Caco-2 (cell line): ENCODE results near the gene ZNF260. TPM values are rescaled to one million over a fixed set of nuclear protein-coding genes. Genes with fewer than 3 reads are reported as not detected.
"Not testable (repeated sequence)": the region's sequence is repeated elsewhere in the genome, so short reads cannot be mapped to it uniquely, and the experiment has no call there.

Source experiments
- BruUV-seq: library from RNA; stranded (reverse); fragments of 400-500 nt; replicated peaks from 2 replicates; lab custom pipeline; 2021; lab: Mats Ljungman, UMichigan
- CTCF ChIA-PET: fragments of 300-600 bp; sonication (Branson Sonifier 250); formaldehyde crosslinking; loops from one replicate; lab custom pipeline; 2022; ENCODE audit warnings: antibody characterized with exemption; lab: Charles Lee
- POLR2A ChIA-PET: fragments of 300-600 bp; sonication (Branson Sonifier 250); formaldehyde crosslinking; loops from one replicate; lab custom pipeline; 2022; ENCODE audit warnings: antibody characterized with exemption; lab: Charles Lee
- DNase-seq, 2 experiments: peaks; one replicate each; pipeline versions ENCODE4 v3.0.0 to v3.0.0-alpha.2; 2020 to 2022
- H3K27me3 ChIP-seq: replicated peaks from 2 replicates; pipeline ENCODE4 v1.6.0; 2011; ENCODE audit warnings: low read length; ENCODE audit not compliant: control insufficient read depth, insufficient read depth
- H3K36me3 ChIP-seq: 2 replicates; pipeline ENCODE4 v1.5.1; 2011; ENCODE audit warnings: low read length; ENCODE audit not compliant: control insufficient read depth, insufficient read depth
- H3K4me1 ChIP-seq: fragments of 250-450 bp; sonication (Bioruptor Pico); 2 replicates; pipeline ENCODE4 v1.5.1; 2020; ENCODE audit warnings: mild to moderate bottlenecking
- H3K4me3 ChIP-seq: 2 replicates; pipeline ENCODE4 v1.5.1; 2011; ENCODE audit warnings: low read depth, mild to moderate bottlenecking, control low read depth, low read length
- H3K9me3 ChIP-seq: fragments of 250-450 bp; sonication (Bioruptor Pico); 2 replicates; pipeline ENCODE4 v1.5.1; 2020; ENCODE audit warnings: mild to moderate bottlenecking, moderate library complexity
- H3K27ac Mint-ChIP-seq: one replicate; pipeline ENCODE4 v1.8.0; 2022; ENCODE audit warnings: mixed read lengths; ENCODE audit not compliant: unreplicated experiment
- H3K27me3 Mint-ChIP-seq: one replicate; pipeline ENCODE4 v1.8.0; 2022; ENCODE audit warnings: mixed read lengths; ENCODE audit not compliant: insufficient read depth, unreplicated experiment
- H3K36me3 Mint-ChIP-seq: one replicate; pipeline ENCODE4 v1.8.0; 2022; ENCODE audit warnings: mild to moderate bottlenecking, mixed read lengths; ENCODE audit not compliant: insufficient read depth, unreplicated experiment
- H3K4me1 Mint-ChIP-seq: one replicate; pipeline ENCODE4 v1.8.0; 2022; ENCODE audit warnings: low read depth, mixed read lengths; ENCODE audit not compliant: unreplicated experiment
- H3K4me3 Mint-ChIP-seq: one replicate; pipeline ENCODE4 v1.8.0; 2022; ENCODE audit warnings: mild to moderate bottlenecking, moderate library complexity, mixed read lengths; ENCODE audit not compliant: unreplicated experiment
- H3K9me3 Mint-ChIP-seq: one replicate; pipeline ENCODE4 v1.8.0; 2022; ENCODE audit warnings: mixed read lengths; ENCODE audit not compliant: unreplicated experiment
- intact Hi-C: fragments of 100-400 bp; cut with micrococcal nuclease; formaldehyde crosslinking; loops from one replicate; pipeline ENCODE4 v1.10.0; 2022; ENCODE audit not compliant: unreplicated experiment
- total RNA-seq: library from RNA; stranded (reverse); gene quantifications from 2 replicates; pipeline ENCODE4 v1.2.3, GENCODE V29; 2022
- TF ChIP-seq, protein P1 (sequence below), 2 experiments: fragments of 200-600 bp in 1 of 2; IDR thresholded peaks; 1 replicate in 1 of 2; 2 replicates in 1 of 2; pipeline versions ENCODE4 v1.5.1 to v1.8.0; 2011 to 2022; ENCODE audit warnings: antibody characterized with exemption in 1 of 2, control low read depth in 1 of 2, inconsistent platforms in 1 of 2, low read depth in 1 of 2, low read length in 1 of 2, mild to moderate bottlenecking in 1 of 2, moderate library complexity in 1 of 2; ENCODE audit not compliant: insufficient read depth in 1 of 2, severe bottlenecking in 1 of 2, unreplicated experiment in 1 of 2

Gene ZNF260
- total RNA-seq, 1 experiment from 2014 or later = 13.2 TPM

- H3K4me1 Mint-ChIP-seq = no peaks in the 10 kb centered on the region
- TF ChIP-seq, protein P1, sequence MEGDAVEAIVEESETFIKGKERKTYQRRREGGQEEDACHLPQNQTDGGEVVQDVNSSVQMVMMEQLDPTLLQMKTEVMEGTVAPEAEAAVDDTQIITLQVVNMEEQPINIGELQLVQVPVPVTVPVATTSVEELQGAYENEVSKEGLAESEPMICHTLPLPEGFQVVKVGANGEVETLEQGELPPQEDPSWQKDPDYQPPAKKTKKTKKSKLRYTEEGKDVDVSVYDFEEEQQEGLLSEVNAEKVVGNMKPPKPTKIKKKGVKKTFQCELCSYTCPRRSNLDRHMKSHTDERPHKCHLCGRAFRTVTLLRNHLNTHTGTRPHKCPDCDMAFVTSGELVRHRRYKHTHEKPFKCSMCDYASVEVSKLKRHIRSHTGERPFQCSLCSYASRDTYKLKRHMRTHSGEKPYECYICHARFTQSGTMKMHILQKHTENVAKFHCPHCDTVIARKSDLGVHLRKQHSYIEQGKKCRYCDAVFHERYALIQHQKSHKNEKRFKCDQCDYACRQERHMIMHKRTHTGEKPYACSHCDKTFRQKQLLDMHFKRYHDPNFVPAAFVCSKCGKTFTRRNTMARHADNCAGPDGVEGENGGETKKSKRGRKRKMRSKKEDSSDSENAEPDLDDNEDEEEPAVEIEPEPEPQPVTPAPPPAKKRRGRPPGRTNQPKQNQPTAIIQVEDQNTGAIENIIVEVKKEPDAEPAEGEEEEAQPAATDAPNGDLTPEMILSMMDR (IDR thresholded peaks at IDR 0.05; ENCODE audit: insufficient read depth in 1 of 2, low read depth in 1 of 2, low read length in 1 of 2, severe bottlenecking in 1 of 2, unreplicated experiment in 1 of 2) = no peak
- Histone ChIP-seq H3K36me3 (no peaks in the 10 kb centered on the region), H3K4me3 (no peak overlapping the region), H3K9me3 (peaks cover 27% of the 10 kb centered on the region), H3K27me3 (no peaks in the 10 kb centered on the region), H3K4me1 (no peaks in the 10 kb centered on the region)
- H3K4me3 Mint-ChIP-seq = no peak overlapping the region
- no peaks in the 10 kb centered on the region for H3K27me3 Mint-ChIP-seq
- intact Hi-C loops = no loop called here
- no peak for DNase-seq
- ChIA-PET CTCF (no interaction called here), POLR2A (no interaction called here)
- H3K9me3 Mint-ChIP-seq = peaks cover 21% of the 10 kb centered on the region
- no peak overlapping the region for H3K27ac Mint-ChIP-seq
- no TSS peak for BruUV-seq
- no peaks in the 10 kb centered on the region for H3K36me3 Mint-ChIP-seq
These were observed 26.1 kb downstream of the ZNF260 start for GRCh38 chr19:36501973-36502372.

DNA sequence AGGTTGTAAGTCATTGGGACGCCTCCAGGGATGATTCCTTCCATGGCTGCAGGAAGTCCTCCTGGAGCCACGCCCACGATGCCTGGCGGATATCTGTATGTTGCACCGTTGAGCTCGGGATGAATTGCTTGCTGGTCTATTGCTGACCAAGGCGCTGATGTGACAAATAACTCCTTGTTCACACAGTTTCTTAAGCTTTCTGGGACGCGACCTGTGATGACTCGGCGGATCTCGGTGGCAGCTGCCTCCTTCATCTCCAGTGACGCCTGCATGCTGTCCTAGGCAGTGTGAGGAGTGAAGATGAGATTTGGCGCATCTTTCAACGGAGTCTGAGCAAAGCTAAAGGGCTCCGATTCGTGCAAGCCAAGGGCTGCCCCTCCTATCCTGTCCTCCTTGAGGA is 31.1 kb downstream of the ZNF260 start:
- H3K9me3 Mint-ChIP-seq = peaks cover 19% of the 10 kb centered on the region
- intact Hi-C loops = no loop called here

DNA sequence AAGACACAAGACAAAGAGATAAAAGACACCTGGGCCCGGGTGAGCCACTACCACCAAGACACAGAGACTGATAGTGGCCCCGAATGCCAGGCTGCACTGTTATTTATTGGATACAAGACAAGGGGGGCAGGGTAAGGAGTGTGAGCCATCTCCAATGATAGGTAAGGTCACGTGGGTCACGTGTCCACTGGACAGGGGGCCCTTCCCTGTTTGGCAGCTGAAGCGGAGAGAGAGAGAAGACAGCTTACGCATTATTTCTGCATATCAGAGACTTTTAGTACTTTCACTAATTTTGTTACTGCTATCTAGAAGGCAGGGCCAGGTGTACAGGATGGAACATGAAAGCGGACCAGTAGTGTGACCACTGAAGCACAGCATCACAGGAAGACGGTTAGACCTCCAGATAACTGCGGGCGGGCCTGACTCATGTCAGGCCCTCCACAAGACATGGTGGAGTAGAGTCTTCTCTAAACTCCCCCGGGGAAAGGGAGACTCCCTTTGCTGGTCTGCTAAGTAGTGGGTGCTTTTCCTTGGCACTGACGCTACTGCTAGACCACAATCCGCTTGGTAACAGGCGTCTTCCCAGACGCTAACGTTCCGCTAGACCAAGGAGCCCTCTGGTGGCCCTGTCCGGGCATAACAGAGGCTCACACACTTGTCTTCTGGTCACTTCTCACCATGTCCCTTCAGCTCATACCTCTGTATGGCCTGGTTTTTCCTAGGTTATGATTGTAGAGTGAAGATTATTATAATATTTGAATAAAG is 35.2 kb downstream of the ZNF260 start:
- H3K4me1 ChIP-seq, POLR2A ChIA-PET, H3K4me3 ChIP-seq, BruUV-seq, H3K4me3 Mint-ChIP-seq, H3K36me3 ChIP-seq, H3K27me3 ChIP-seq, H3K9me3 ChIP-seq, H3K27ac Mint-ChIP-seq, intact Hi-C loops, H3K27me3 Mint-ChIP-seq: not testable (repeated sequence)
- CTCF ChIA-PET = interaction anchor here (0.6 kb wide), 1 partner anchor 323 kb away, joined by 3 read pairs; no protein-coding TSS in a partner anchor
- peaks cover 16% of the 10 kb centered on the region for H3K36me3 Mint-ChIP-seq
- TF ChIP-seq, protein P1 (IDR thresholded peaks at IDR 0.05; ENCODE audit: insufficient read depth in 1 of 2, low read depth in 1 of 2, low read length in 1 of 2, severe bottlenecking in 1 of 2, unreplicated experiment in 1 of 2) = peak; percentile 35 to 51
- H3K4me1 Mint-ChIP-seq = peaks cover 14% of the 10 kb centered on the region
- DNase-seq = peak; percentile 45 to 57
- H3K9me3 Mint-ChIP-seq = peaks cover 12% of the 10 kb centered on the region

More for the DNA sequence above, 31.1 kb downstream of the ZNF260 start:
- Mint-ChIP-seq H3K27ac (no peak overlapping the region), H3K4me1 (no peaks in the 10 kb centered on the region), H3K36me3 (no peaks in the 10 kb centered on the region), H3K27me3 (no peaks in the 10 kb centered on the region), H3K4me3 (no peak overlapping the region)
- Histone ChIP-seq H3K9me3 (peaks cover 21% of the 10 kb centered on the region), H3K36me3 (no peaks in the 10 kb centered on the region), H3K4me1 (no peaks in the 10 kb centered on the region), H3K27me3 (no peaks in the 10 kb centered on the region), H3K4me3 (no peak overlapping the region)
- POLR2A ChIA-PET = interaction anchor here (0.5 kb wide), 1 partner anchor 1774 kb away, joined by 4 read pairs; no protein-coding TSS in a partner anchor
- TF ChIP-seq, protein P1 (IDR thresholded peaks at IDR 0.05; ENCODE audit: insufficient read depth in 1 of 2, low read depth in 1 of 2, low read length in 1 of 2, severe bottlenecking in 1 of 2, unreplicated experiment in 1 of 2) = no peak
- CTCF ChIA-PET = no interaction called here
- DNase-seq = no peak
- no TSS peak for BruUV-seq

DNA sequence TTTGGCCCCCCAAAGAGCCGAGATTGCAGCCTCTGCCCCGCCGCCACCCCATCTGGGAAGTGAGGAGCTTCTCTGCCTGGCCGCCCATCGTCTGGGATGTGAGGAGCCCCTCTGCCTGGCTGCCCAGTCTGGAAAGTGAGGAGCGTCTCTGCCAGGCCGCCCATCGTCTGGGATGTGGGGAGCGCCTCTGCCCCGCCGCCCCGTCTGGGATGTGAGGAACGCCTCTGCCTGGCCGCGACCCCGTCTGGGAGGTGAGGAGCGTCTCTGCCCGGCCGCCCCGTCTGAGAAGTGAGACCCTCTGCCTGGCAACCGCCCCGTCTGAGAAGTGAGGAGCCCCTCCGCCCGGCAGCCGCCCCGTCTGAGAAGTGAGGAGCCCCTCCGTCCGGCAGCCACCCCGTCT is 37.2 kb downstream of the ZNF260 start:
- H3K27ac Mint-ChIP-seq, H3K27me3 Mint-ChIP-seq, intact Hi-C loops, H3K4me3 ChIP-seq, CTCF ChIA-PET, BruUV-seq, H3K27me3 ChIP-seq, DNase-seq, H3K9me3 ChIP-seq, H3K4me1 ChIP-seq, POLR2A ChIA-PET, H3K4me3 Mint-ChIP-seq, H3K36me3 ChIP-seq: not testable (repeated sequence)
- Mint-ChIP-seq H3K4me1 (peaks cover 14% of the 10 kb centered on the region), H3K9me3 (peaks cover 16% of the 10 kb centered on the region), H3K36me3 (peaks cover 22% of the 10 kb centered on the region)
